ENCODE measurements around the gene TSKS. TPM values are rescaled to one million over a fixed set of nuclear protein-coding genes. Genes with fewer than 3 reads are reported as not detected.

TSKS gene
- total and polyA plus RNA-seq, 10 of the 15 experiments (the other 5 are each of a cell fraction or from before 2014, with no cell fraction given) = not detected

DNA sequence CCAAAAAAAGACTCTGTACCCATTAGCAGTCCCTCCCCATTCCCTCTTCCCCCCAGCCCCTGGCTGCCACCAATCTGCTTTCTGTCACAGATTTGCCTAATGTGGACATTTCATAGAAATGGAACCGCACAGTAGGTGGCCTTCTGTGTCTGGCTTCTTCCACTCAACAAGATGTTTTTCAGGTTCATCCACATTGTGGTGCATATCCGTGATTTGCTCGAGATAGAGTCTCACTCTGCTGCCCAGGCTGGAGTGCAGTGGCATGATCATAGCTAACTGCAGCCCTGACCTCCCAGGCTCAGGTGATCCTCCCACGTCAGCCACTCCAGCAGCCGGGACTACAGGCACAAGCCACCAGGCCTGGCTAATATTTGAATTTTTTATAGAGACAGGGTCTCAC, 24.6 kb upstream of the TSKS start:
- peaks cover 6 to 10% of the 10 kb centered on the region in 2 experiments; a peak in 3 of 4 replicates for H3K36me3 ChIP-seq (ENCODE audit: control insufficient read depth in 2 of 2, insufficient read depth in 2 of 2, low read length in 1 of 2)
- in situ Hi-C loops (cut with MboI) (no loop called here), intact Hi-C loops (cut with micrococcal nuclease; ENCODE audit: unreplicated experiment) (no loop called here)
- H3K4me3 ChIP-seq = no peak overlapping the region
- ATAC-seq = no peak
- H3K4me2 ChIP-seq (ENCODE audit: control insufficient read depth, insufficient read depth) = no peak overlapping the region
- H3K4me1 ChIP-seq (ENCODE audit: control insufficient read depth, insufficient read depth, low read length) = no peaks in the 10 kb centered on the region
- ChIA-PET POLR2A (no interaction called here), CTCF (no interaction called here), RAD21 (ENCODE audit: unreplicated experiment) (no interaction called here), SMC1A (ENCODE audit: uncharacterized antibody, unreplicated experiment) (no interaction called here)
- BruUV-seq (replicated peaks) = no TSS peak
- H3K27ac ChIP-seq (ENCODE audit: control insufficient read depth, insufficient read depth) = no peak overlapping the region
- 96% methylated on average over 5 of the region's 5 CpGs for WGBS (ENCODE audit: insufficient coverage, insufficient replicate concordance, low lambda C conversion rate, missing lambda C conversion rate)
- H4K20me1 ChIP-seq (ENCODE audit: control insufficient read depth, insufficient read depth) = no peaks in the 10 kb centered on the region
- H3K9ac ChIP-seq (ENCODE audit: control insufficient read depth, insufficient read depth, low read length) = no peak overlapping the region
- FAIRE-seq = no peak
- no peaks in the 10 kb centered on the region for H3K79me2 ChIP-seq (ENCODE audit: control insufficient read depth, insufficient read depth, low read length)
- no peaks in the 10 kb centered on the region; the same call in 2 of the 3 replicates for H3K9me3 ChIP-seq (replicated peaks; ENCODE audit: control insufficient read depth, insufficient read depth, low read length)
- no peaks in the 10 kb centered on the region for H3K27me3 ChIP-seq (replicated peaks in 1 of 2; ENCODE audit: control insufficient read depth in 2 of 2, insufficient read depth in 2 of 2, low read length in 1 of 2)
- no peak overlapping the region for H2AFZ ChIP-seq (ENCODE audit: control insufficient read depth, low read depth, low read length)
- no peak for DNase-seq (ENCODE audit: low read depth, low spot score)
- no peak for TF ChIP-seq SRF (IDR thresholded peaks at IDR 0.05; ENCODE audit: low read depth in 2 of 2, low read length in 2 of 2)
- TF ChIP-seq IRF3 (IDR thresholded peaks at IDR 0.05) = no peak
- no peak for TF ChIP-seq ASH2L (IDR thresholded peaks at IDR 0.05; ENCODE audit: borderline replicate concordance, low read depth)
- no peak for TF ChIP-seq CBX5 (IDR thresholded peaks at IDR 0.05; ENCODE audit: low read depth)
- TF ChIP-seq BRCA1 (IDR thresholded peaks at IDR 0.05; ENCODE audit: low read depth, low read length) = no peak
- no peak for TF ChIP-seq CREB1 (IDR thresholded peaks at IDR 0.05; ENCODE audit: low read depth)
- no peak for TF ChIP-seq KLF5 (IDR thresholded peaks at IDR 0.05; ENCODE audit: partially characterized antibody)
- no peak for TF ChIP-seq E2F4 (IDR thresholded peaks at IDR 0.05; ENCODE audit: low read depth, low read length)
- no peak for TF ChIP-seq YBX1 (IDR thresholded peaks at IDR 0.05)
- TF ChIP-seq NFIC (IDR thresholded peaks at IDR 0.05; ENCODE audit: low read depth, low read length) = no peak
